NAMALWA (cell line): ENCODE measurements around the gene LRRC23.
"Not testable (repeated sequence)": the region's sequence is repeated elsewhere in the genome, so short reads cannot be mapped to it uniquely, and the experiment has no call there.

ENCODE experiments used
- DNase-seq: peaks from one replicate; pipeline ENCODE4 v3.0.0-alpha.2; 2015; ENCODE audit warnings: low spot score

The LRRC23 gene

GRCh38 chr12:6904280-6905276, at the start of gene LRRC23:
Gene LRRC23 (plus strand): TSS chr12:6904822. CDS start chr12:6905634, 812 bp downstream.
- peak; percentile 98 for DNase-seq

GRCh38 chr12:6855322-6855721, 49.3 kb upstream of the LRRC23 start:
- DNase-seq, result no peak

GRCh38 chr12:6858799-6859198, 45.8 kb upstream of the LRRC23 start:
- DNase-seq, result no peak

- no peak for DNase-seq
Measured at GRCh38 chr12:6860116-6860515, 44.5 kb upstream of the LRRC23 start.

- DNase-seq, result no peak
Measured at GRCh38 chr12:6860942-6861341, 43.7 kb upstream of the LRRC23 start.

GRCh38 chr12:6861391-6861790, 43.2 kb upstream of the LRRC23 start:
- no peak for DNase-seq

- DNase-seq, result no peak
Measured at GRCh38 chr12:6863033-6863432, 41.6 kb upstream of the LRRC23 start.

GRCh38 chr12:6863586-6864321, 40.9 kb upstream of the LRRC23 start:
- DNase-seq, result no peak

GRCh38 chr12:6865307-6865706, 39.3 kb upstream of the LRRC23 start:
- DNase-seq, result not testable (repeated sequence)

GRCh38 chr12:6866163-6866919, 38.3 kb upstream of the LRRC23 start:
- DNase-seq, result no peak

GRCh38 chr12:6866920-6867412, 37.7 kb upstream of the LRRC23 start:
- DNase-seq, result no peak

- DNase-seq, result peak; percentile 82
Measured at GRCh38 chr12:6867413-6868210, 37.0 kb upstream of the LRRC23 start, which contains the start of gene TPI1. Gene TPI1 (plus strand): TSS chr12:6867531. CDS start chr12:6867567, 36 bp downstream.

- DNase-seq, result peak; percentile 52
Measured at GRCh38 chr12:6868211-6869048, 36.2 kb upstream of the LRRC23 start.

GRCh38 chr12:6869049-6870021, 35.3 kb upstream of the LRRC23 start:
- peak; percentile 94 for DNase-seq

GRCh38 chr12:6870304-6870703, 34.3 kb upstream of the LRRC23 start:
- DNase-seq, result not testable (repeated sequence)

GRCh38 chr12:6871052-6871957, 33.3 kb upstream of the LRRC23 start:
- peak; percentile 51 for DNase-seq
